Endothelial cell of umbilical vein (primary cell): ENCODE results near the gene EFHC2.

Experiments
- MYC ChIP-seq: IDR thresholded peaks from one replicate; pipeline ENCODE4 v1.6.1; 2011; ENCODE audit warnings: mild to moderate bottlenecking, low read depth, low read length
- POLR2AphosphoS5 ChIP-seq: IDR thresholded peaks from 2 replicates; pipeline ENCODE4 v1.6.1; 2012; ENCODE audit warnings: low read depth, mild to moderate bottlenecking, control low read depth, low read length, moderate library complexity; ENCODE audit not compliant: insufficient read depth

- TF ChIP-seq MYC = no peak
- TF ChIP-seq POLR2AphosphoS5 = no peak
Observed at GRCh38 chrX:44303119-44303518, 40.4 kb downstream of the EFHC2 start.
